HG03342 (cell line): Measurements from ENCODE around the gene ERG.

Experiments
- ATAC-seq: cut with Tn5 transposase; IDR thresholded peaks from one replicate; pipeline ENCODE4 v1.9.1; 2021; ENCODE audit warnings: mild to moderate bottlenecking, moderate library complexity; ENCODE audit not compliant: unreplicated experiment

Gene ERG

DNA sequence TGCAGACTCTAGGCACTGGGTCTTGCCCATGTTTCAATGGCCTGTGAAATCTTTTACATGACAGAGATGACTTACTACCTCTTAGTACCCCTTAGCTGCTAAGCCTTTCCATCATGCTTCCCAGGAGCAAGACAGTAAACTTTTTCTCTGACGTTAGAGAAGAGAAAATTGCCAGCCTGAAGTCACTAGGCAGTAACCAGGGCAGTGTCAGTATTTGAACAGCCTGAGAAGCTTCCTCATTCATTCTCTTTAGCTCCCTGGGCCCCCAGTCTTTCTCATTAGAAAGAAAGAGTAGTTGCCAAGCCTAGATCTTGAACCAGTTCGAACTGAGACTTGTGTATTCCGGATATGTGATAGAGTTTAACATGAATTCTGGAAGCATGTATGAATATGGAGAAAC lies 99.2 kb downstream of the ERG start:
- no peak for ATAC-seq

GRCh38 chr21:38396325-38396724 lies 102.0 kb downstream of the ERG start:
- ATAC-seq, result no peak

- no peak for ATAC-seq
Measured at GRCh38 chr21:38395581-38395980, 102.7 kb downstream of the ERG start.

DNA sequence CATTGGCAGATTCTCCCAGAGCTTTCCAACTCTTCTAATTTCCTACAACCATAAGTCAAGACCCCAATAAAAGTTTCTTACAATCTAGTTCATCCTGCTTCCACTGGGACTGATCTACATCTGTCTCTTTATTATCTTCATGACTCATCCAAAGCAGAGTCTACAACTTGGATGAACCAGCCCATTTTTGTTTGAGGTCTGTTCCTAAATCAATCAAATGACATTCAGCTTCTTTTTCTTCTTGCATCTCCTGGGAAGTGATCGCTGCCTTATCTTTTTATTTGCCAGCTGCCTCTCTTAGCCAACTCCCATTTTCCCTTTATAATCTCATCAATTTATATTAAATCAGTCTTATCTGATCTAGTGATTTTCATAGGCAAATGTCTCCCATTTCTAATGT lies 105.6 kb downstream of the ERG start:
- no peak for ATAC-seq

GRCh38 chr21:38389896-38390295 lies 108.4 kb downstream of the ERG start:
- no peak for ATAC-seq

DNA sequence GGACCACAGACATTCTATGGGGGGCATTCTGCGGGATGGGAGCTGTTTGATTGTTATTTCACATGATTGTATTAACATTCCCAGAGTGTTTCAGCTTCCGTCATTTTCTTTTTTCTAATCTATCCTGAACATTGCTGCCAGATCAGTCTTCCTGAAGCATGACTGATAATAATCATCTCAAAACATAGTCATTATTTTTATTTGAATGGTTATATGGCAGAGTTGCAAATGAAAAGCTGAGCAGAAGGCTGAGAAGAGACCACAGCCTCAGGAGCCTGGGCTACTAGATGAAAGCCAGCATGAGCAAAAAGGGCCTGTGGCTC lies 109.0 kb downstream of the ERG start:
- no peak for ATAC-seq

DNA sequence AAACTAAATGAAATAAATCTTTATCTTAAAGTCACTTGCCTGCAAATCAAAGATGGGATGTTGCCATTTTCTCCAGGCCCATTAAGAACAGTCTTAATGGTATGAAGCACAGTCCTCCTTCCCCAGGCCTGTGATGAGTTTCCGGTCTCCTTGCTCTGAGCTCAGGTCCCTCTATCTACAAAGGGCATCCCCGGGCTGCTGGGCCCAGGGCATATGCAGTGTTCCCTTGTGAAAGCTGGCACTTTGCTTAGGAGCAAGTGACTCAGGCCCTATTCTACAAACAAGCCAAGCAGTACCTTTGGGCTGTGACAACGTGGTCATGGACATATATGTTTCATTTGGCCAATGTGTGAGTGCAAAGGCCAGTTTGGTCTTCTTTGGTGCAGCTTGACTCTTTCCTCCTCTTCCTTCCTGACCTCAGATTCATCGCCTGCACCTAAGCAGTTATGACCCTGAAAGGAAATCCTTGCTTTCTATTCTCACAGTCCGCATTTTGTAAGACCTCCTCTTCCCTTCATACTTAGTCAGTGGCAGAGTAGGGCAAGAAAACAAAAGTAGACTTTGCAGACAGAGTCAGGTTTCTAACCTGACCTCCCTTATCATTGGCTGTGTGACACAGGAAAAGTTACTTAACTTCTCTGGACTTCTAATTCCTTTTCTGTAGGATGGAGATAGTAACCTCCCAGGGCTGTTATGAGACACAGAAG lies 109.5 kb downstream of the ERG start:
- ATAC-seq, result no peak

DNA sequence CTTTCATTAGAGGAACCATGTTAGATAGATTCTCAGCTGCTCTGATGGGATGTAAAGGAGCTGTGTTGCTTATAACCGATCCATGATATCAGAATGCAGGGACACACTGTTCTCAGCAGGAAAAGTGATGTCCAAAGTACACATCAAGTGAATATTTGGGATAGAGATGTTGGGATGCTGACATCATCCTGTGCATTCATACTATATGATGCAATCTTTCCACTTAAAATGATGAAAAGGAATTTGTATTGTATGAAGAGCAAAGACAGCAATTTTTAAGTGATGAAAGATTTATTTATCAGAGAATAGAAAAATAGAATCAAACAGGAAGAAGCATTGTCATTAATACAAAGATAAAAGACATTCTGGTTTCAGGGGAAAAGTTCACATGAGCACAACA lies 110.1 kb downstream of the ERG start:
- no peak for ATAC-seq

- no peak for ATAC-seq
Measured at GRCh38 chr21:38386967-38387366, 111.3 kb downstream of the ERG start.

- no peak for ATAC-seq
Measured at GRCh38 chr21:38385427-38386175, 112.7 kb downstream of the ERG start.

DNA sequence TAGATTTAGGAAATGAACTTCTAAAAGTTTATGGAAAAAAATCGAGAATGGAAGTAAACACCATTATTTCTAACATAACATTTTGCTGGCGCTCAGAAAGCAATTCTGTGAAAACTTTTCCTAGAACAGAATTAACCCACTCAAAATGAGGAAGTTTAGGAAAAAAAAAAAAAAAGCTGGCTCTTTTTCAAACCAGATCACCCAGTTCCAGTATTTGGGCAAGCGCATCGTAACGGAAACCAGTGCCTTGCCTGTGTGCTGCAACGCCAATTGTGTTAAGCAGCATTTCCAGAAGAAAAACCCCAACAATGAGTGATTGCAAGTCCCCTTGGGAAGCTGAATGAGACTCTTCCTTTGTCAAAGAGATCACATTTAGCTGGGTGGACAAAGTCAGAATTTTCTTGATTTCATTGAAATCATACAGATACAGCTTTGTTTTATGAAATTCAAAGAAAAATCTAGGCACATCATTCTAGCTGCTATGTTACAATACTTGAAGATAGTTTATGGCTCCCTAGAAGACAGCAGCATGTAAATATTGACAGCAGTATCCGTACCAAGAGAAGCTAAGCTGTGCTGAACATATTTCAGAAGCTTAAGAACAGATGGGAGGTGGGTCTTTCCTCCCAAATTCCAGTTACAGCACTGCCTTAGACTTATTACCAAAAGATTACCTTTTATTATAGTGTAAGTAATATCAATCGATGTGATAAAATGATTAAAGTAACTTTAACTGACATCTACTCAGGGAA lies 113.4 kb downstream of the ERG start:
- no peak for ATAC-seq

DNA sequence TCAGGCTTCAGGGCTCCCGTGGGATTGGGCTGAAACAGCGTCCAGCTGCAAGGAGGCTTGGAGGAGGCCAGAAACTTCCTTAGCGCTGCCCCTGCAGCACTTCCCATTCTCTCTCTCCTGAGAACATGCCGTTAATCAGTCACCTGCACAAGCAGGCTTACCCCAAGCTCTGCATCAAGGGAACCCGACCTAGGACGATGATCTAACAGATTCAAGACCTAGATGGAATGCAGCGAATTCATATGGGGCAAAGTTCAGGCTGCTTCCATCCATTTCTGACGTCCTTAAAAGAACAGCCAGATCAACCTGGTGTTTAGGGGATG lies 114.1 kb downstream of the ERG start:
- no peak for ATAC-seq

DNA sequence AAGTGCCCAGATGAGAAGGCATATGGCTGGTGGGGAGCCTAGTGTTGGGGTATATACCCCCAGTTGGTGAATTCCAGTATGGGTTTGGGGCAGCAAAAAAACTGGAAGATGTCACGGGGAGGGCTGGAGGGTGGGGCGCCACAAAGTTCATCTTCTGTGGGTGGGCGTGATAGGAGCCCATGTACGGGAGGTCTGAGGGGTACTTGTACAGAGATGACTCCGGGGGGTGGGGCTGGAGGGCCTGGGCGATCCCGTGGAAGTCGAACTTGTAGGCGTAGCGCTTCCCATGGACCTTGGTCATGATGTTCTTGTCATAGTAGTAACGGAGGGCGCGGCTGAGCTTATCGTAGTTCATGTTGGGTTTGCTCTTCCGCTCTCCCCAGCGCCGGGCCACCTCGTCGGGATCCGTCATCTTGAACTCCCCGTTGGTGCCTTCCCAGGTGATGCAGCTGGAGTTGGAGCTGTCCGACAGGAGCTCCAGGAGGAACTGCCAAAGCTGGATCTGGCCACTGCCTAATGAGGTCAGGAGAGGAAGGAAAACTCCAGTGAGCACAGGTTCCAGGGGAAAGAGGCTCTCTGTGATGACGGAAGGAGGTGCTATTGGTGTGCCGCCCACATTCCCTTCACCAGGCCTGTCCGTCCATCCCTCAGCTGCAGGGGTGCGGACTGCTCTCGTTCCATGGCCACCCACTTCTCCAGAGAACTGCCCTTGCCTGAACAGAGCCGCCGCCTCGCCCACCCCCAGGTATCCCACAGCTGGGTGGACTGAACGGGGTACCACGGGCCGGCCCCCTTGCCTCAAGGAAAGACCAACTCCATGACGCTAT lies 114.7 kb downstream of the ERG start:
- ATAC-seq, result no peak

DNA sequence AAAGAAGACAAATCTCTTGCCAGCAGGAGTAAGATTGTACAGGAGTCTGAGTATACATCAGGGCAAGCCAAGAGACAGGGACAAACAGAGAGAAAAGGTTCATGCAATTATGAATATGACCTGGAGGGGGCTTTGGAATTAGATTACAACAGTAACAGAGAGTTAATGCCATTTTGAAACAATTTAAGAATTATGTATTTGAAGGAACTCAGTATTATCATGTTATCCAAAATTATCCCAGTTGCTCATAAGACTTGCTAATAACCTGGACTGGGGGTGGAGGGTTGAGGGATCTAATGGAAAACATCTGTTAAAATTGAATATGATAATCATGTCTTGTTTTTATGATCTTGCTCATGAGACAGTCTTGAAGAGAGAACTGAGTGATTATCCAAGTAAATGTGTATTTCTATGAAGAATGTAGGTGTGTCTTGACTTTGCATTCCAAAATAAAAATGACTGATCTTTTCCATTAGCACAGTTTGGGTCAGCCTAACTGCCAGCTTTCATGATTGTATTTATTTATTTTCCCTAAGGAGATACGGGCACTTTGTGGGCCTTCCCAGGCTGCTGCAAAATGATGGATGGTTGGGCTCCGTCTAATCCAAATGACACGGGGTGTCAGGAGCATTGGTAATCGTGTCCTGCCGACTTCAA lies 117.7 kb downstream of the ERG start:
- ATAC-seq, result no peak

DNA sequence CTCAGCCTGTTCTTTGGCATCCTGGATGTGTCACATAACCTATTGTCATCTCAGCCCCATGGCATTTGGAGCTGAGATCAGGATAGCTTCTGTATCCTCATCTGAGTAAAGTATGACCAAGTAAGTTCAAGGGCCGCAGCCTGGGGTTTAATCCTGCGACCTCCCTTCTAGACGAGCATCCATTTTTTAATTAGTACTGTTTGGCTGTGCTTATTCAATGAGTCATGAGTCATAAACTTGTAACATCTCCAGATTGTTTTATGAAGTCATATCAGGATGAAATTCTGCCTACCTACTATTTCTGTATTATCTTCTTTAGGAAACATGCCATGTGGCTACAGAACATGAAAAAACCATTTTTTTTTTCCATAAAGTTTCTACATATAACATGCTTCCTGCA lies 119.1 kb downstream of the ERG start:
- no peak for ATAC-seq

- no peak for ATAC-seq
Measured at GRCh38 chr21:38377165-38378088, 120.8 kb downstream of the ERG start.

DNA sequence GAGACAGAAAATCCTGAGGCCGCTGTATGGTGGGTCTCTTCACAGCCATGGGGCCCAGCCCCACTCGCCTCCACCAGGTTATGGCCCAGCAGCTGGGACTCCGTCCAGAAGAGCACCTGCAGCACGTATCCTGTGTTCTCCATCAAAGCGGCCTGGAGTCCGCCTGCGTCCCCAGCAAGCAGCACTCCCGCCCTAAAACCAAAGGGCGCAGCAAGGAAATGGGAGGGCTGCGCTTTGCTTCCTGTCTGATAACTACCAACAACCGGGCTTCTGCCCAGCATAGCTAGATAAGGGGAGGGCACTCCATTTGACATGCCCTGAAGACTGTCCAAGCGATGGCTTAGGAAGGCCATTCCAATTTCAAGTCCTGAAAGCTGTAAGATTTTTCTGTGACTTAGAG lies 121.6 kb downstream of the ERG start:
- no peak for ATAC-seq

GRCh38 chr21:38376235-38376634 lies 122.0 kb downstream of the ERG start:
- no peak for ATAC-seq

DNA sequence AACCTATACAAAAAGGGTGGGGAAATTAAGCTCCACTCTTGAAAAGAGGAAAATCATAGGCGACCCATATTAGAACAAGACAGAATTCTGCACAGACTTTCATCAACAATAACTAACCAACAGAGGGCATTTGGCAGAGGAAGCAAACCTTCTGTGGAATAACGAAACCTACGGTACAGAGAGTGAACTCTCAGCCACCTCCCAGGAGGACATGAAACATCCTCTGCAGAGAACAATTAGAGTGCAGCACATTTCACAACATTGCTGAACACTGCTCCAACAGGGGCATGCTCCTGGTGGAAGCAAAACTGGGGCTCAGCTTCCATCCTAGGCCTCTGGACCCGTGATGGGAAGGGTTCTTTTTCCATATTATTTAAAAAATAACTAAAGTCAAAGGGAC lies 130.6 kb downstream of the ERG start:
- ATAC-seq, result no peak

DNA sequence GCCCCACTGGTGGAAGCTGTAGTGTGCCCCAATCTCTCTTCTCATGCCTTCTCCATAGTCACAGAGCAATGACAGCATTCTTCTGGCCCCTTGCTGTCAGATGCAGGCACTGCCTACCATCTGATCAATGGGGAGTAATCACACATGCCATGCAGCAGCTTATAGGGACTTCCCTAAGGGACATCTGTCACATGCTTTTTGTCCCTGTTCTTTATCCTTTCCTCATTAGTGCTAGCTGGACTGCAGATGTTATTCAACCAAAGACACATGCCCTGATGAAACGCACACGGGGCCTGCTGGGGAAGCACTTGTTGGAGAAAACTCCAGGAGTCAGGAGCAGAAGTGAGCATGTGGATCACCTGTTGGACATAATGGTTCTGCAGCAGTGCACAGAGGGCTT lies 132.8 kb downstream of the ERG start:
- ATAC-seq, result no peak
